Purkinje cell (primary cell): Measurements from ENCODE around the gene GJA3. TPM values are rescaled to one million over a fixed set of nuclear protein-coding genes. Genes with fewer than 3 reads are reported as not detected.

ENCODE experiments used
- polyA plus RNA-seq: library from polyadenylated mRNA; unstranded; fragments of >200 nt; fragmentation: Nextera tagmentation; gene quantifications from 2 replicates; pipeline ENCODE4 v1.2.1, GENCODE V29; 2014

GJA3 gene
- polyA plus RNA-seq: 0.05 TPM in 1 of 2 replicates, not detected in the other

DNA sequence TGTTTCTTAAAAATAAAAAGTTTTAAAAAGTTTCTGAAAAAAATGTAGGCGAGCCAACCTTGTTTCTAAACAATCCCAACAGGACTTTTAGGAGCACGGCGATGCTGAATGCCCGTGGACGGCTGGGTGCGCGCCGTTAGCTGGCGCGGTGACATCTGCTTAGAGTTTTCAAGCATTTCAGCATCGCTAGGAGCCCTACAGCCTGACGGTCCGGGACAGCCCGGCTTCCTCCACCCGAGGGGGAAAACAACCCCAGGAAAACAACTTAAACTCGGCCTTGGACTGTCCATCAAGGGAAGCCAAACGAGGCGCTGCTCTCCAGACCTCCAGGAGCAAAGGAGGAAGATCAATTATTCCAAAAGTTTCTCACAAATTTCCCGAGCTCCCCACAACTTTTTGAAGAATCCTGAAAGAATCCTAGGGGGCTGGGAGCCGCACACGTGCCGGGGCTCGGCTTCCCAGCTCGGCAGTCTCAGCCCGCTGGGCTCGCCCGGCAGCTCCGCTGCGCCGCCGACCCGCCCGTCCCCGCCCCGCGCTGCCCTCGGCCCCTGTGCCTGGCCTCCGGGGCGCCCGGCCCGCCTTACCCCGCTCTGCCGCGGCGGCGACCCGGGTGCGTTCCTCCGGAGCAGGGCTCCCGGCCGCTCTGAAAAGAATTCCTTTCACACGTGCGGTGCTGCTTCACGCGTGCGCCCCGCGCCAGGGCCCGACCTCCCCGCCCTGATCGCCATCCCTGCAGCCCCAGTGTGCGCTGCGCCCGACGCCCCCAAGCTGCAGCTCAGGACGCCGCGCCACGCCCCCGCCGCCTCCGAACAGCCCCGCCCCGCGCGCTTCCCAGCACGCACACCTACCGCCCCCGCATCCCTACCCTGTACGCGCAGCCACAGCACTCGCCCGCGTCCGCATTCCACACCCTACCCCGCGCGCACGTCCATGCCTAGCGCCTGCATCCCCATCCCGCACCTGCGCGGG lies at the start of gene GJA3:
GJA3 (minus strand) TSS at position 747 of the 969 bp plus-strand sequence. CDS start 17,764 bp downstream, outside the sequence.

GRCh38 chr13:20192836-20193161 lies 31.9 kb upstream of the GJA3 start, which contains the start of gene GJB2:
TSS of gene GJB2 (minus strand) at chr13:20192938. CDS start at chr13:20189581, 3,357 bp downstream.

Other genes starting within 250 kb of the GJA3 start
- 28.4 and 49.5 TPM in 2 replicates for gene ZMYM2, start 202.3 kb downstream of the GJA3 start, polyA plus RNA-seq
- not detected in 2 replicates for gene GJB2, start 31.9 kb upstream of the GJA3 start, polyA plus RNA-seq
- gene GJB6, start 71.3 kb upstream of the GJA3 start, polyA plus RNA-seq: 0.93 and 1.1 TPM in 2 replicates